ENCODE measurements around the gene CYLC2. TPM values are rescaled to one million over a fixed set of nuclear protein-coding genes. Genes with fewer than 3 reads are reported as not detected.

Gene CYLC2
- polyA plus RNA-seq, 6 donors from 2014 or later = not detected

GRCh38 chr9:103041961-103042360 lies 46.8 kb downstream of the CYLC2 start:
- ATAC-seq (ENCODE audit: low read depth in 2 of 2) = no peak
- Mint-ChIP-seq H3K9me3 (peaks cover 0 to 4% (median 2%) of the 10 kb centered on the region in 7 donors), H3K27ac (no peak overlapping the region), H3K4me1 (no peaks in the 10 kb centered on the region), H3K27me3 (no peaks in the 10 kb centered on the region), H3K4me3 (no peak overlapping the region), H3K36me3 (no peaks in the 10 kb centered on the region)
- no peak for DNase-seq

Data from naive B cell (primary cell).